ENCODE data around the gene GLRA2. TPM values are rescaled to one million over a fixed set of nuclear protein-coding genes. Genes with fewer than 3 reads are reported as not detected.

Gene GLRA2
- total RNA-seq, 6 experiments from 2014 or later = not detected

DNA sequence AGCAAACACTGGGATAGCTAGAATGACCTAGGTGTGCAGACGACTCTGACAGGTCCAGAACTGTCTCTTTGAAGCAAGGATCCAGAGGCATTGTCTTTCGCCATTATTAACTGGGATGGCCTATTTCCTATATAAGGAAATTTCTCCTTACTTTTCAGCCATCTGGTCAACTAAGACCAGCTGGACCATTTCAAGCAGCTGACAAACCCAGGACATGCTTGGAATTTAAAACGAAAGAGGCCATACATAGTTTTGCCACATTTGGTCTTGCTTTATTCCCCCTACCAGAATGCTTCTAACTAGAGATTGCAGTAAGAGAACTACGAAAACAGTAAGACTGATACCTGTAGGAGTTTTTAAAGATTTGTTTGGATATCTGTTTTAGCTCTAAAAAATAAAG lies 87.0 kb downstream of the GLRA2 start:
- no peaks in the 10 kb centered on the region for H3K9me3 Mint-ChIP-seq
- DNase-seq = no peak
- TF ChIP-seq, protein P1, sequence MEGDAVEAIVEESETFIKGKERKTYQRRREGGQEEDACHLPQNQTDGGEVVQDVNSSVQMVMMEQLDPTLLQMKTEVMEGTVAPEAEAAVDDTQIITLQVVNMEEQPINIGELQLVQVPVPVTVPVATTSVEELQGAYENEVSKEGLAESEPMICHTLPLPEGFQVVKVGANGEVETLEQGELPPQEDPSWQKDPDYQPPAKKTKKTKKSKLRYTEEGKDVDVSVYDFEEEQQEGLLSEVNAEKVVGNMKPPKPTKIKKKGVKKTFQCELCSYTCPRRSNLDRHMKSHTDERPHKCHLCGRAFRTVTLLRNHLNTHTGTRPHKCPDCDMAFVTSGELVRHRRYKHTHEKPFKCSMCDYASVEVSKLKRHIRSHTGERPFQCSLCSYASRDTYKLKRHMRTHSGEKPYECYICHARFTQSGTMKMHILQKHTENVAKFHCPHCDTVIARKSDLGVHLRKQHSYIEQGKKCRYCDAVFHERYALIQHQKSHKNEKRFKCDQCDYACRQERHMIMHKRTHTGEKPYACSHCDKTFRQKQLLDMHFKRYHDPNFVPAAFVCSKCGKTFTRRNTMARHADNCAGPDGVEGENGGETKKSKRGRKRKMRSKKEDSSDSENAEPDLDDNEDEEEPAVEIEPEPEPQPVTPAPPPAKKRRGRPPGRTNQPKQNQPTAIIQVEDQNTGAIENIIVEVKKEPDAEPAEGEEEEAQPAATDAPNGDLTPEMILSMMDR (IDR thresholded peaks at IDR 0.05) = no peak
- no peak overlapping the region for H3K4me3 Mint-ChIP-seq
- no peak overlapping the region for H3K27ac Mint-ChIP-seq
- no peaks in the 10 kb centered on the region for H3K36me3 Mint-ChIP-seq (ENCODE audit: low read depth)
- H3K4me1 Mint-ChIP-seq (ENCODE audit: low read depth) = no peaks in the 10 kb centered on the region
- H3K27me3 Mint-ChIP-seq (ENCODE audit: insufficient read depth) = peaks cover 1% of the 10 kb centered on the region; the same call in 1 of the 2 replicates

DNA sequence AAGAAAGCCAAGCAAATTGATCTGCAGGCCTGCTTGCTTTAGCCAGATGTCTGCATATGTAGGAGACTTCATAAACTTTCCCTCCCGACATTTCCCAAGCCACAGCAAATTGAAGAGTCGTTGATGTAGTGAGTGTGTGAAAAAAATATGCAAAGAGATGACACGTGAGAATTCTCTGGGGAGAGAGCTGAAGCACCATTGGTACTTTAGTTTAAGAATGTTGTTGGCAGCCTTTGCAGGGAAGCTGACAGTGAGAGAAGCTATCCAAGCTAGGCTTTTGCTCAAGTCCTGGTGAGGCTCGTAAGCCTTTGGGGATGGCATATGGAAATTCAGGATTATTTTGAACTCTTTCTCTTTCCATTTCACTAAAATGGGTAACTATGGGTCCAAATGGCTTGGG lies 87.5 kb downstream of the GLRA2 start:
- Mint-ChIP-seq H3K9me3 (no peaks in the 10 kb centered on the region), H3K4me3 (no peak overlapping the region), H3K36me3 (ENCODE audit: low read depth) (no peaks in the 10 kb centered on the region), H3K27me3 (ENCODE audit: insufficient read depth) (peaks cover 1% of the 10 kb centered on the region; the same call in 1 of the 2 replicates), H3K27ac (no peak overlapping the region), H3K4me1 (ENCODE audit: low read depth) (no peaks in the 10 kb centered on the region)
- TF ChIP-seq, protein P1 (IDR thresholded peaks at IDR 0.05) = no peak
- DNase-seq = no peak

DNA sequence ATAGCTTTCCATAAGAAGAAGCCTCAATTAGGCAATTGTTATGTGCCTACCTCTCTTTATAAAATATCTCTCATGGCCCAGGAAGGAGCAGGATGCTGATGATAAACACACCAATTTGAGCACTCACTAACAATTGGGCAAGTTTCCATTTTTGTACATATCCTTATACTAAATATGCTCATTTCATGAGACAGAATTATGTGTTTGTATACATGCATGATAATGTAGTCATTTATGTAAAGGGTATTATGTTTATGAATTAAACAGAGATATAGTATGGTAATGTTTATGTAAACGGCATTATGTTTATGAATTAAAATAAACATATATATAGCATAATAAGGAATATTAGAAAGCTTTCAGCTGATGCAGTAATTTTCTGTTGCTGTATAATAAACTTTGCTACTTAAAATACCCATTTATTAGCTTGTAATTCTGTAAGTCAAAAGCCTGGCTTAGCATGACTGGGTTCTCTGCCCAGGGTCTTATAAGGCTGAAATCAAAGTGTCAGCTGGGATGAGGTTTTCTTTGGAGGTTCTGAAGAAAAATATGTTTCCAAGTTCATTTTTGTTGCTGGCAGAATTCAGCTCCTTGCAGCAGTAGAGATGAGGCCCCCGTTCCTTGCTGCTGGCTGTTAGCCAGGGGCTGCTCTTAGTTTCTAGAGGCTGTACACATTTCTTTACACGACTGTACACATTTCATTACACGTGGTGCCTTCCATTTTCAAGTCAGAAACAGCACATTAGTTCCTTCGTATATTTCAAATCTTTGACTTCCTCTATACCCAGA lies 89.0 kb downstream of the GLRA2 start:
- Mint-ChIP-seq H3K4me1 (ENCODE audit: low read depth) (no peaks in the 10 kb centered on the region), H3K9me3 (no peaks in the 10 kb centered on the region; the same call in 1 of the 2 replicates), H3K27ac (no peak overlapping the region), H3K27me3 (ENCODE audit: insufficient read depth) (peaks cover 1% of the 10 kb centered on the region), H3K4me3 (no peak overlapping the region), H3K36me3 (ENCODE audit: low read depth) (no peaks in the 10 kb centered on the region)
- DNase-seq = no peak
- TF ChIP-seq, protein P1 (IDR thresholded peaks at IDR 0.05) = no peak

DNA sequence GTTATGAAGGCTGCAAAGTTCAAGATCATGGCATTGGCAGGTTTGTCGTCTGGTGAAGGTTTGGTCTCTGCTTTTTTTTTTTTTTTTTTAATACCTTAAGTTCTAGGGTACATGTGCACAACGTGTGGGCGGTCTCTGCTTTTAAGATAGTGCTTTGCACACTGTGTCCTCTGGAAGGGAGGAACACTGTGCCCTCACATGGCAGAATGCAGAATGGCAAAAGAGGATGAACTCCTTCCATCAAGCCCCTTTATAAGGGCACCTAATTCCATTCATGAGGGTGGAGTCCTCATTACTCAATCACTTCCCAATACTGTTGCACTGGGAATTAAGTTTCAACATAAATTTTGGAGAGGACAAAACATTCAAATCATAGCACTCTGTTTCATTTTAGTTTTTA lies 101.4 kb downstream of the GLRA2 start:
- Mint-ChIP-seq H3K4me3 (no peak overlapping the region), H3K9me3 (no peaks in the 10 kb centered on the region), H3K27ac (no peak overlapping the region), H3K4me1 (ENCODE audit: low read depth) (no peaks in the 10 kb centered on the region), H3K27me3 (ENCODE audit: insufficient read depth) (no peaks in the 10 kb centered on the region), H3K36me3 (ENCODE audit: low read depth) (no peaks in the 10 kb centered on the region)
- no peak for DNase-seq
- TF ChIP-seq, protein P1 (IDR thresholded peaks at IDR 0.05) = peak; percentile 21; the same call in 1 of the 2 replicates

DNA sequence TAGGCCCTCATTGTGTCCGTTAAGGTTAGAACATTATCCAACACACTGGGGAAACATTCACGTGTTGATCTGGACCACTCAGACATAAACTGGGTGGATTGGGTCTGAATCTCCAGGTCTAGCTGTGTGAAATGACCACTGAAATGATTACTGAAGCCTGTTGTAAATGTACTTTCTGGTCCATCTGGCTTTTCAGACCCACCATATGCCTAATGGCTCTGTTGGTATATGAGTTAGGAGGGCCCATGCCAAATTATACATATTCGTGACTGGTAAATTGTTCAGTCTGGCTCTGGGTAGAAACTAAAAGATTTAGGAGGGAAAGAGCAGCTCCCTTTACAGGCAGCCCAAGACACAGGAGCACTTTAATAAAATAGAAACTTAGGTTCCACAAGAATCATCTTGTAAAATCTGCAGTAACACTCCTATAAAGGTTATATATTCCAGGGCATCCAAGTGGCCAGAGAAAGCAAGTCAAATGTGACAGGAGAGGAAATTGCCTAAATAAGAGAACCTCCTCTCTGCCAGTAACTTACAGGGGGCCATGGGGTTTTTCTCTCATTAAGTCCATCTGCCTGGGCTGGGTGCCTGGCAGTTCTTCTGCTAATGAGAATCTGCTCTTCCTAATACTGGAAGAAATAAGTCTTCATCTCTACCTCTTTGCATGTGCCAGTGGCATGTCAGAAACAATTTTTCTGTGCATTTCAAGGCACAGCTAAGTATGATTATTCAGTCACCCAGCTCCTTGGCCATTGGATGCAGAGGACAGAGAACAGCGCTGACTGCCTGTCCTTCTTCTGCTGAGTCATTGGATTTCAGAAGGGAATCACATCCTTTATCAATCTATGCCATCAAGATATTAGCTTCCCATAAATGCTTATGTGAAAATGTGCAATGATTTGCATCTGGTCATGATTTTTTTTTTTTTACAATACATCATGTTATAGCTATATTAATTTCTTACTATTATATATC lies 112.6 kb downstream of the GLRA2 start:
- TF ChIP-seq, protein P1 (IDR thresholded peaks at IDR 0.05) = no peak

More for the DNA sequence above, 112.6 kb downstream of the GLRA2 start:
- Mint-ChIP-seq H3K4me1 (ENCODE audit: low read depth) (no peaks in the 10 kb centered on the region), H3K27me3 (ENCODE audit: insufficient read depth) (peaks cover 2% of the 10 kb centered on the region), H3K4me3 (no peak overlapping the region), H3K9me3 (no peaks in the 10 kb centered on the region), H3K27ac (no peak overlapping the region), H3K36me3 (ENCODE audit: low read depth) (no peaks in the 10 kb centered on the region)
- DNase-seq = no peak
